HEK293 (cell line): Measurements from ENCODE around the gene RILPL2.

ENCODE experiments used
- CTCF ChIA-PET: fragments of 350-600 bp; formaldehyde crosslinking; extraction: SDS; loops from one replicate; lab custom pipeline; 2021; ENCODE audit warnings: antibody characterized with exemption; lab: Yijun Ruan, JAX
- POLR2A ChIA-PET: fragments of 300-600 bp; formaldehyde crosslinking; extraction: SDS; loops from one replicate; lab custom pipeline; 2020; ENCODE audit warnings: antibody characterized with exemption, inconsistent platforms; lab: Yijun Ruan, JAX
- H3K27ac ChIP-seq: fragments of 200-500 bp; sonication (Bioruptor generic); 2 replicates; pipeline ENCODE4 v1.5.1; 2014; ENCODE audit warnings: low read depth, low read length, control low read depth, inconsistent platforms; ENCODE audit errors: extremely low read depth
- H3K36me3 ChIP-seq, 2 experiments: fragments of 200-500 bp in 1 of 2; sonication (Bioruptor generic) in 1 of 2; 1 replicate in 1 of 2; 2 replicates in 1 of 2; pipeline ENCODE4 v1.5.1; 2014 to 2017; ENCODE audit warnings: inconsistent platforms in 2 of 2, low read length in 2 of 2; ENCODE audit not compliant: control insufficient read depth in 2 of 2, insufficient read depth in 1 of 2
- H3K4me1 ChIP-seq: fragments of 200-500 bp; sonication (Bioruptor generic); 2 replicates; pipeline ENCODE4 v1.5.1; 2014; ENCODE audit warnings: mild to moderate bottlenecking, low read length, inconsistent platforms; ENCODE audit not compliant: control insufficient read depth, insufficient read depth
- H3K4me3 ChIP-seq: 2 replicates; pipeline ENCODE4 v1.5.1; 2011; ENCODE audit warnings: low read depth, mild to moderate bottlenecking, control low read depth, low read length, moderate library complexity
- H3K9me3 ChIP-seq: fragments of 200-500 bp; sonication (Bioruptor generic); 2 replicates; pipeline ENCODE4 v1.5.1; 2014; ENCODE audit warnings: low read depth, low read length, inconsistent platforms; ENCODE audit not compliant: control insufficient read depth, insufficient read depth
- FEZF1 ChIP-seq: fragments of 450-650 bp; formaldehyde crosslinking; IDR thresholded peaks from 2 replicates; pipeline ENCODE4 v1.5.1; 2016; ENCODE audit warnings: missing biosample characterization, missing genetic modification characterization
- GLI4 ChIP-seq: fragments of 450-650 bp; formaldehyde crosslinking; IDR thresholded peaks from 2 replicates; pipeline ENCODE4 v1.5.1; 2016; ENCODE audit warnings: missing biosample characterization, missing genetic modification characterization
- MEIS1 ChIP-seq: sonication (generic); formaldehyde crosslinking; IDR thresholded peaks from 2 replicates; pipeline ENCODE4 v1.8.1; 2022; ENCODE audit warnings: missing genetic modification reagents, mild to moderate bottlenecking, borderline replicate concordance
- SP3 ChIP-seq: fragments of 450-650 bp; formaldehyde crosslinking; IDR thresholded peaks from 2 replicates; pipeline ENCODE4 v1.5.1; 2016; ENCODE audit warnings: missing biosample characterization, missing genetic modification characterization
- ZBTB44 ChIP-seq: fragments of 450-650 bp; IDR thresholded peaks from 2 replicates; pipeline ENCODE4 v1.5.1; 2018; ENCODE audit warnings: missing biosample characterization, mild to moderate bottlenecking, missing genetic modification characterization
- ZBTB8A ChIP-seq: fragments of 450-650 bp; formaldehyde crosslinking; IDR thresholded peaks from 2 replicates; pipeline ENCODE4 v1.5.1; 2016; ENCODE audit warnings: missing biosample characterization, missing genetic modification characterization
- ZEB2 ChIP-seq: fragments of 450-650 bp; formaldehyde crosslinking; IDR thresholded peaks from 2 replicates; pipeline ENCODE4 v1.5.1; 2016; ENCODE audit warnings: missing biosample characterization, missing genetic modification characterization
- ZNF10 ChIP-seq: fragments of 450-650 bp; formaldehyde crosslinking; IDR thresholded peaks from 2 replicates; pipeline ENCODE4 v1.5.1; 2017; ENCODE audit warnings: missing biosample characterization, missing genetic modification characterization
- ZNF175 ChIP-seq: fragments of 450-650 bp; formaldehyde crosslinking; IDR thresholded peaks from 2 replicates; pipeline ENCODE4 v1.5.1; 2016; ENCODE audit warnings: missing biosample characterization, missing genetic modification characterization
- ZNF274 ChIP-seq, 2 experiments: fragments of 200-500 bp in 1 of 2; fragments of 450-650 bp in 1 of 2; sonication (Bioruptor generic) in 1 of 2; formaldehyde crosslinking in 1 of 2; IDR thresholded peaks; 2 replicates each; pipeline versions ENCODE4 v1.5.1 to v1.6.1; 2014 to 2016; ENCODE audit warnings: borderline replicate concordance in 1 of 2, inconsistent platforms in 1 of 2, low read length in 1 of 2, missing biosample characterization in 1 of 2, missing genetic modification characterization in 1 of 2
- ZNF311 ChIP-seq: fragments of 450-650 bp; formaldehyde crosslinking; IDR thresholded peaks from 2 replicates; pipeline ENCODE4 v1.5.1; 2017; ENCODE audit warnings: missing biosample characterization, missing genetic modification characterization, borderline replicate concordance
- ZNF404 ChIP-seq: fragments of 450-650 bp; formaldehyde crosslinking; IDR thresholded peaks from 2 replicates; pipeline ENCODE4 v1.5.1; 2017; ENCODE audit warnings: missing biosample characterization, missing genetic modification characterization
- ZNF416 ChIP-seq: fragments of 450-650 bp; formaldehyde crosslinking; IDR thresholded peaks from 2 replicates; pipeline ENCODE4 v1.5.1; 2016; ENCODE audit warnings: missing biosample characterization, missing genetic modification characterization
- ZNF560 ChIP-seq: fragments of 450-650 bp; formaldehyde crosslinking; IDR thresholded peaks from 2 replicates; pipeline ENCODE4 v1.5.1; 2017; ENCODE audit warnings: missing biosample characterization, missing genetic modification characterization, borderline replicate concordance
- ZNF600 ChIP-seq: fragments of 450-650 bp; formaldehyde crosslinking; IDR thresholded peaks from 2 replicates; pipeline ENCODE4 v1.5.1; 2016; ENCODE audit warnings: missing biosample characterization, missing genetic modification characterization
- ZNF830 ChIP-seq: fragments of 450-650 bp; IDR thresholded peaks from 2 replicates; pipeline ENCODE4 v1.5.0; 2018; ENCODE audit warnings: missing biosample characterization, missing genetic modification characterization, low read depth, mild to moderate bottlenecking, moderate library complexity
- ZNF843 ChIP-seq: fragments of 450-650 bp; formaldehyde crosslinking; IDR thresholded peaks from 2 replicates; pipeline ENCODE4 v1.5.1; 2016; ENCODE audit warnings: missing biosample characterization, missing genetic modification characterization
- TF ChIP-seq, protein P1 (sequence below): fragments of 450-650 bp; formaldehyde crosslinking; IDR thresholded peaks from 2 replicates; pipeline ENCODE4 v1.5.1; 2016; ENCODE audit warnings: missing biosample characterization, missing genetic modification characterization
- TF ChIP-seq, protein P2 (sequence below): fragments of 450-650 bp; formaldehyde crosslinking; optimal IDR thresholded peaks from 2 replicates; pipeline ENCODE3; 2016; ENCODE audit warnings: missing biosample characterization, mild to moderate bottlenecking, missing genetic modification characterization

Gene RILPL2

DNA sequence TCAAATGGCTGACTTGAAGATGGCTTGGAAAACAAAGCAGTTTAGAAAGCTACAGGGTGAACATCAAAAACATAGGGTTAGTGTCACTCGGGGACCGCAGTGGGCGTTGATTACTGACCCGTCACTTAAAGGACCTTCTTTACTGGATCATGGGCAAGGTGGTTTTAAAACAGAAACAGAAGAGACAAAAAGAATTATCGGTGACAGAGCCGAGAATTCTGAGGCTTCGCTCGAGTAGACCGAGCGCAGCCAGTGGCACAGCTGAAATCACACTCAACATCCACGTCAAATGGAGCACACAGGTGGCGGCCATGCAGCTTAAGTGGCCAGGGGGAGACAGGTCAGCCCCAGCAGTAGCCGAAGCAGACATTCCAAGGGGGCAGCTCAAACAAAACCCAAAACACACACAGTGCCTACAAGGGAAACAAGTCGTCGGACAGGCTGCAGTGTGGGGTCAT is 38.8 kb upstream of the RILPL2 start (continued):
- TF ChIP-seq, protein P1, sequence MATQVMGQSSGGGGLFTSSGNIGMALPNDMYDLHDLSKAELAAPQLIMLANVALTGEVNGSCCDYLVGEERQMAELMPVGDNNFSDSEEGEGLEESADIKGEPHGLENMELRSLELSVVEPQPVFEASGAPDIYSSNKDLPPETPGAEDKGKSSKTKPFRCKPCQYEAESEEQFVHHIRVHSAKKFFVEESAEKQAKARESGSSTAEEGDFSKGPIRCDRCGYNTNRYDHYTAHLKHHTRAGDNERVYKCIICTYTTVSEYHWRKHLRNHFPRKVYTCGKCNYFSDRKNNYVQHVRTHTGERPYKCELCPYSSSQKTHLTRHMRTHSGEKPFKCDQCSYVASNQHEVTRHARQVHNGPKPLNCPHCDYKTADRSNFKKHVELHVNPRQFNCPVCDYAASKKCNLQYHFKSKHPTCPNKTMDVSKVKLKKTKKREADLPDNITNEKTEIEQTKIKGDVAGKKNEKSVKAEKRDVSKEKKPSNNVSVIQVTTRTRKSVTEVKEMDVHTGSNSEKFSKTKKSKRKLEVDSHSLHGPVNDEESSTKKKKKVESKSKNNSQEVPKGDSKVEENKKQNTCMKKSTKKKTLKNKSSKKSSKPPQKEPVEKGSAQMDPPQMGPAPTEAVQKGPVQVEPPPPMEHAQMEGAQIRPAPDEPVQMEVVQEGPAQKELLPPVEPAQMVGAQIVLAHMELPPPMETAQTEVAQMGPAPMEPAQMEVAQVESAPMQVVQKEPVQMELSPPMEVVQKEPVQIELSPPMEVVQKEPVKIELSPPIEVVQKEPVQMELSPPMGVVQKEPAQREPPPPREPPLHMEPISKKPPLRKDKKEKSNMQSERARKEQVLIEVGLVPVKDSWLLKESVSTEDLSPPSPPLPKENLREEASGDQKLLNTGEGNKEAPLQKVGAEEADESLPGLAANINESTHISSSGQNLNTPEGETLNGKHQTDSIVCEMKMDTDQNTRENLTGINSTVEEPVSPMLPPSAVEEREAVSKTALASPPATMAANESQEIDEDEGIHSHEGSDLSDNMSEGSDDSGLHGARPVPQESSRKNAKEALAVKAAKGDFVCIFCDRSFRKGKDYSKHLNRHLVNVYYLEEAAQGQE (tag by site-specific recombination) = no peak
- TF ChIP-seq, protein P2, sequence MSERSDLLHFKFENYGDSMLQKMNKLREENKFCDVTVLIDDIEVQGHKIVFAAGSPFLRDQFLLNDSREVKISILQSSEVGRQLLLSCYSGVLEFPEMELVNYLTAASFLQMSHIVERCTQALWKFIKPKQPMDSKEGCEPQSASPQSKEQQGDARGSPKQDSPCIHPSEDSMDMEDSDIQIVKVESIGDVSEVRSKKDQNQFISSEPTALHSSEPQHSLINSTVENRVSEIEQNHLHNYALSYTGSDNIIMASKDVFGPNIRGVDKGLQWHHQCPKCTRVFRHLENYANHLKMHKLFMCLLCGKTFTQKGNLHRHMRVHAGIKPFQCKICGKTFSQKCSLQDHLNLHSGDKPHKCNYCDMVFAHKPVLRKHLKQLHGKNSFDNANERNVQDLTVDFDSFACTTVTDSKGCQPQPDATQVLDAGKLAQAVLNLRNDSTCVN (tag by site-specific recombination) = no peak
- TF ChIP-seq ZBTB44 (tag by site-specific recombination) = no peak
- TF ChIP-seq GLI4 (tag by site-specific recombination) = no peak

DNA sequence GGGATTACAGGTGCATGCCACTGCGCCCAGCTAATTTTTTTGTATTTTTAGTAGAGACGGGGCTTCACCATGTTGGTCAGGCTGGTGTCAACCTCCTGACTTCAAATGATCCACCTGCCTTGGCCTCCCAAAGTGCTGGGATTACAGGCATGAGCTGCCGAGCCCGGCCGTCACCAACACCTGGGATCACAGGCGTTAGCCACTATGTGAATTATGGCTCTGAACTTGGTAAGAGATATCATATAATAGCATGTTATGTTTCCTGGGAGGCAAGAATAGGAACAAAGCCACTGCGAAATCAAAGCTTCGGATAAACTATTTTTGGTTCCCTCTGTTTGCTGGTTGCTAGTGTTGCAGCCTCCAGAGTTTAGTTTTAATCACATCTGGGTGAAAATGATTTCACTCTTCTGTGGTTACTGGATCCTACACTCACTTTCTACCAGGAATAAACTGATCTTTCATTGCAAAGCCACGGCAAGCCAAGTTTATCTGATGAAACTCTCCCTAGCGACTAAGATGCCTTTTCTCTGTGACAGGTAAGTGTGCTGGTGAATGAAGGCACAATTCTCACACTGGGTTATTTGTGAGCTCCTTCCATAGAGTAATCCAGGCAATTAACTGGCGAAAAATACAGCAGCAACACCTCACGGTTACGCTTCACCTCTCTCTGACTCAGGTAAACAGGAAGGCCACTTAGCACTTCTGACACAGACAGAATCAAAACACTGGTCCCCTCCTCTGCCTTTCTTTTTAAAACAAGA is 38.2 kb upstream of the RILPL2 start:
- Histone ChIP-seq H3K36me3 (peaks cover 9 to 61% of the 10 kb centered on the region in 2 experiments; a peak in 2 of 3 replicates), H3K4me1 (no peaks in the 10 kb centered on the region), H3K9me3 (no peaks in the 10 kb centered on the region), H3K27ac (no peak overlapping the region), H3K4me3 (no peak overlapping the region)
- CTCF ChIA-PET = no interaction called here
- POLR2A ChIA-PET = interaction anchor here (1.0 kb wide), 1 partner anchor 29 kb away, joined by 3 read pairs; no protein-coding TSS in a partner anchor
- TF ChIP-seq ZNF843 (tag by site-specific recombination) (no peak), FEZF1 (tag by site-specific recombination) (no peak), ZNF404 (tag by site-specific recombination) (no peak), ZNF175 (tag by site-specific recombination) (no peak), ZBTB8A (tag by site-specific recombination) (no peak), SP3 (tag by site-specific recombination) (no peak), MEIS1 (CRISPR knock-in tag) (no peak), ZNF10 (tag by site-specific recombination) (no peak), ZNF600 (no peak), ZNF560 (tag by site-specific recombination) (no peak), ZEB2 (no peak), ZNF830 (tag by site-specific recombination) (no peak), ZNF416 (tag by site-specific recombination) (no peak), ZNF311 (tag by site-specific recombination) (no peak), ZNF274 (IDR thresholded peaks at IDR 0.05; ENCODE audit: low read length) (no peak), ZNF274 (tag by site-specific recombination; IDR thresholded peaks at IDR 0.05; ENCODE audit: borderline replicate concordance) (no peak)
